Epithelial cell of esophagus (primary cell): ENCODE measurements around the gene VPS9D1.
"Not testable (repeated sequence)": the region's sequence is repeated elsewhere in the genome, so short reads cannot be mapped to it uniquely, and the experiment has no call there.

Experiments
- DNase-seq: peaks from one replicate; pipeline ENCODE4 v3.0.0; 2010; ENCODE audit warnings: low read depth
- H3K4me3 ChIP-seq: 2 replicates; pipeline ENCODE4 v1.5.1; 2011; ENCODE audit warnings: mild to moderate bottlenecking, low read length, control low read depth
- TF ChIP-seq, protein P1 (sequence below): IDR thresholded peaks from 2 replicates; pipeline ENCODE4 v1.5.1; 2011; ENCODE audit warnings: low read depth, mild to moderate bottlenecking, low read length, control low read depth, inconsistent platforms; ENCODE audit not compliant: insufficient read depth; ENCODE audit errors: missing control alignments

VPS9D1 gene

GRCh38 chr16:89691231-89691985 lies 29.3 kb downstream of the VPS9D1 start:
- H3K4me3 ChIP-seq: no peak overlapping the region
- TF ChIP-seq, protein P1, sequence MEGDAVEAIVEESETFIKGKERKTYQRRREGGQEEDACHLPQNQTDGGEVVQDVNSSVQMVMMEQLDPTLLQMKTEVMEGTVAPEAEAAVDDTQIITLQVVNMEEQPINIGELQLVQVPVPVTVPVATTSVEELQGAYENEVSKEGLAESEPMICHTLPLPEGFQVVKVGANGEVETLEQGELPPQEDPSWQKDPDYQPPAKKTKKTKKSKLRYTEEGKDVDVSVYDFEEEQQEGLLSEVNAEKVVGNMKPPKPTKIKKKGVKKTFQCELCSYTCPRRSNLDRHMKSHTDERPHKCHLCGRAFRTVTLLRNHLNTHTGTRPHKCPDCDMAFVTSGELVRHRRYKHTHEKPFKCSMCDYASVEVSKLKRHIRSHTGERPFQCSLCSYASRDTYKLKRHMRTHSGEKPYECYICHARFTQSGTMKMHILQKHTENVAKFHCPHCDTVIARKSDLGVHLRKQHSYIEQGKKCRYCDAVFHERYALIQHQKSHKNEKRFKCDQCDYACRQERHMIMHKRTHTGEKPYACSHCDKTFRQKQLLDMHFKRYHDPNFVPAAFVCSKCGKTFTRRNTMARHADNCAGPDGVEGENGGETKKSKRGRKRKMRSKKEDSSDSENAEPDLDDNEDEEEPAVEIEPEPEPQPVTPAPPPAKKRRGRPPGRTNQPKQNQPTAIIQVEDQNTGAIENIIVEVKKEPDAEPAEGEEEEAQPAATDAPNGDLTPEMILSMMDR: no peak
- DNase-seq: no peak

DNA sequence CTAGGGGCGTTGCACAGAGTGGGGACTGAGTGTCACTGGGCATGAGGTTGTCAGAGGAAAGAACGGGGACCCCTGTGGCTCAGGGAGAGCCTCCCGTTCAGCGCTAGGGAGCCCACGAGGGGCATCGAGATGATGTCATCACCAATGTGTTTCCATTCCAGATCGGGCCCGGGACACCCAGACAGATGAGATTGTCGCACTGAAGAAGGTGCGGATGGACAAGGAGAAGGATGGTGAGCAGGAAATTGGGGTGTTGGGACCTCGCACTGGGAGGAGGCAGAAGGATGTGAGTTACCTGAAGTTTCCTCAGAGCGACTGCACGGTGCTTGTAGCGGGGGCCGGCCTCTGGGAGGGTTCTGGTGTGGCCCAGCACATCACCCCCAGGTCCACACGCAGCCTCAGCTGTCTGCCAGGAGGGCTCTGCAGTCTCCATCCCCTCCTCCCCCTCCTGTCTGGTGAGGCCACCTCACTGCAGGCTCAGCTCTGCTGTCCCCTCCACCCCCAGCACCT lies 30.3 kb downstream of the VPS9D1 start:
- TF ChIP-seq, protein P1: no peak
- H3K4me3 ChIP-seq: no peak overlapping the region
- no peak for DNase-seq

- not testable (repeated sequence) for DNase-seq, H3K4me3 ChIP-seq
These were observed 31.1 kb downstream of the VPS9D1 start for GRCh38 chr16:89689621-89690020.

- DNase-seq: no peak
- TF ChIP-seq, protein P1: no peak
These were observed 31.6 kb downstream of the VPS9D1 start for GRCh38 chr16:89689142-89689541.

DNA sequence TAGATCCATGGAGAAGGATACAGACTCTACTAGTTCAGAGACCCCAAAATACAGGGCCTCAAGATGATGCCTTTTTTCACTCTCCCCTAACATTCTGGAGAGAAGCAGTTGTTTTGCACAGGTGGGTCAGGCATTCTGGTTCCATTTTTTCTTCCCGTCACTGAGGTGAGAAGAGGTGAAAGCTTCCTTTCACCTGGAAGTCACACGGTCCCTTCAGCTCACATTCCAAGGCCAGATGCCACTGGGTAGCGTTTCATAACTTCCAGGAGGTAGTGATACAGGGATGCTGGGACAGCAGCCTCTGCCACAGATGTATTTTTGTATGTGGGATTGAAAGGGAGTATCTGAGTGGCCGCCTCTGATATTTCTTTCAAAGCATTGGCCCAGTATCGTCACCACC lies 32.3 kb downstream of the VPS9D1 start:
- TF ChIP-seq, protein P1: no peak
- DNase-seq: no peak
- H3K4me3 ChIP-seq: no peak overlapping the region

More at GRCh38 chr16:89689142-89689541, 31.6 kb downstream of the VPS9D1 start:
- no peak overlapping the region for H3K4me3 ChIP-seq

DNA sequence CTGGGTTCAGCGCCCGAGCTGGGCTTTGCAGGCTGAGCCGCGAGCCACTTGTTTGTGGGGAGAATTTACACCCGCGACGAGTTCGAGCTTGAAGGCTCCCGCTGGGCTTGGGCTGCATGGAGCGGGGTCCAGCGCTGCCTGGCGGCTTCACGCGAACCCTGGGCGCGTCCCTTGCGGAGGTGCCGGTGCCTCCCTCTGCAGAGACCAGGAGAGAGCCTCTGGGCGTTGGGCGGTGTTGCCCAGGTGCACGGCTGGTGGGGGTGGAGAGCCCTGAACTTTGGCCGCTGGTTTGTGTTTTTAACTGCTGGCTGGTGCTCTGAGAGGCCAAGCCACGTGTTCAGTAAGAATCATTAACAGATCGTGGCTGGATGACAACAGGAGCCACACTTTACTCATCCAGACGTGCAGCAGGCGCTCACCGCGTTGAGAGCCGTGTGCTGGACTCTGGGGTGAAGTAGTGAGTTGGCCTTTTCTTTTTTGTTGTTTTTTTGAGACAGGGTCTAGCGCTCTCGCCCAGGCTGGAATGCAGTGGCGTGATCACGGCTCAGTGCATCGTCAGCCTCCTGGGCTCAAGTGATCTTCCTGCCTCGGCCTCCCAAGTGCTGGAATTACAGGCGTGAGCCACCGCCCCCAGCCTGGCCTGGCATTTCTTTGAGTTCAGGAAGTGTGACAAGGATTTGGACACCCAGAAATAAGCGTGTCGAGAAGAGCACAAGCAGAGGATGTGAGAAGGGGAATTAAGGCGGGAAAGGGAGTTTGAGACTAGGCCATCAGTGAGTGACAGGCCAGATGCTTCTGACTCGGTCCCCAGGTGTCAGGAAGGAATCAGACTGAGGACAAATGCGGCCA lies 33.4 kb downstream of the VPS9D1 start:
- DNase-seq: peak; percentile 47
- peak overlapping the region; percentile 79 for H3K4me3 ChIP-seq
- TF ChIP-seq, protein P1: no peak

DNA sequence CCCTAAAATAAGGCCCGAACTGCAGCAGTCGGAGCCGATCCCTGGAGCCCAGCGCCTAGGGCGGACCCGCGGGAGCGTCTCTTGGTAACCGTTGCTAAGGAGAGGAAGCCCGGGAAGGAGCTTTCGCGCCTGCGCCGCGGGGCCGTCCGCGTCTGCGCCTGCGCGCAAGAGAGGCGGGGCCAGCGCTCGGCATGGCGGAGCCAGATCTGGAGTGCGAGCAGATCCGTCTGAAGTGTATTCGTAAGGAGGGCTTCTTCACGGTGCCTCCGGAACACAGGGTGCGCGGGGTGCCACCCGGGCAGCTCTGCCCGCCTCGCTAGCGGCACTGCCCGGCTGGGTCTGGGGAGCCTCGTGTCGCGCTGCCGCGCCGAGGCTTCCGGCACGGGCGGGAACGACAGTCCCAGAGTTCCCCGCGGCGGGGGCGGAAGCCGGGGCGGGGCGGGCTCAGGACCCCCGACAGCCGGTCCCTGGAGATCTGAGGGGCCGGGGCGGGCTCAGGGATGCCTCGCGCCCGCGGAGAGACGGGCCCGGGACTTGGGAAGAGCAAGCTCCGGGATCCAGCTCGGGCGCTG lies 34.1 kb downstream of the VPS9D1 start, which contains the start of gene CDK10:
Gene CDK10 (plus strand): TSS at position 170 of the 572 bp plus-strand sequence. CDS start 22 bp downstream, at position 192.
- DNase-seq: peak; percentile 84
- H3K4me3 ChIP-seq: peak within 1 kb of the TSS; percentile 79
- TF ChIP-seq, protein P1: no peak
